ENCODE measurements around the gene NPRL2. TPM values are rescaled to one million over a fixed set of nuclear protein-coding genes. Genes with fewer than 3 reads are reported as not detected.

Gene NPRL2
- total and polyA plus RNA-seq, 2 of the 8 experiments (the other 6 are each of a cell fraction or from before 2014, with no cell fraction given), result 28.4 to 51.4 TPM

DNA sequence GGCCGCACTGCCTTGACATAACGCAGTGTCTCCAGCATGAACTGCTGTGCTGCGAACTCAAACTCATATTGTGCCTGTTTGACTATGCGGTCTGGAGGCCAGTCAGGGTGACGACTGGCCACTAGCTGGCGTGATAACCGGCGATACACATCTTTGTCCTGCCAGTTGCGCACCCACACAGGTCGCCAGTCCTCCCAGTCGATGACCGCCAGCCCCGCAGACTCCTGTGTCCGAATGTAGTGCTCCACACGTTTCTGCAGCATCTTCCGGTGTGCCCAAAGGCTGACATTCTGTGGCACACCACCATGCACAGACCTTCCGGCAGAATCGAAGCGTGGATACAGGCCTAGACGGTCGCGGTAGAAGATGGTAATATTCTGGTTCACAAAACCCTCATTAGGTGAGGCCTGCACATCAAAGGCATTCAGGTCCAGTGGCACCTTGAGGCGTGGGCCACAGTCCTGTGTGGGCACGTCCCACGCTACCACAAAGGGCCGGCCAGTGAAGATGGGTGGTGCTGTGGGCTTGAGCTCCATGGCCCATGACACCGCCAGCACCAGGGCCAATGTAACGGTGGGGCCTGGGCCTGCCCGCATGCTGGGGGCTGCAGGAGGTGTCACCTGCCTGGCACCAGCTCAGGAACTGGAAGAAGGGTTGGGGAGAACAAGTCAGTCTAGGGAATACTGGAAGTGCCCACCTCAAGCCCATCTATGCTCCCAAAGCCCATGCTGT is 30.5 kb downstream of the NPRL2 start (continued):
- TF ChIP-seq TCF12 (IDR thresholded peaks at IDR 0.05; ENCODE audit: low read depth, low read length), result no peak
- TF ChIP-seq SP4 (IDR thresholded peaks at IDR 0.05; ENCODE audit: low read length), result no peak
- no peak for TF ChIP-seq HDAC2 (IDR thresholded peaks at IDR 0.05; ENCODE audit: borderline replicate concordance in 1 of 2, low read depth in 2 of 2, low read length in 2 of 2)
- no peak for TF ChIP-seq CEBPB (IDR thresholded peaks at IDR 0.05; ENCODE audit: low read depth, low read length)
- no peak for TF ChIP-seq JUN (IDR thresholded peaks at IDR 0.05; ENCODE audit: low read depth, low read length)
- TF ChIP-seq SIX5 (IDR thresholded peaks at IDR 0.05; ENCODE audit: low read depth, low read length), result no peak
- TF ChIP-seq SP2 (IDR thresholded peaks at IDR 0.05; ENCODE audit: low read length), result no peak

Measured in H1 (cell line).